Forelimb muscle (tissue), 1 donor: ENCODE measurements around the gene ATP4B. TPM values are rescaled to one million over a fixed set of nuclear protein-coding genes. Genes with fewer than 3 reads are reported as not detected.

ENCODE experiments used
- DNase-seq: peaks from one replicate; pipeline ENCODE4 v3.0.0-alpha.2; 2013; ENCODE audit warnings: low read depth
- polyA plus RNA-seq: library from polyadenylated mRNA; unstranded; fragments of 120-200 nt; gene quantifications from one replicate; pipeline ENCODE4 v1.2.1, GENCODE V29; 2013; ENCODE audit not compliant: insufficient read length

The ATP4B gene
- polyA plus RNA-seq, 1 donor, result 0.09 TPM

- no peak for DNase-seq
Observed at GRCh38 chr13:113656831-113657671, 947 bp downstream of the ATP4B start.

GRCh38 chr13:113656003-113656588 lies 1.9 kb downstream of the ATP4B start:
- DNase-seq, result no peak

- DNase-seq, result no peak
Observed at GRCh38 chr13:113655346-113656002, 2.5 kb downstream of the ATP4B start.

- no peak for DNase-seq
Observed at GRCh38 chr13:113654591-113655345, 3.2 kb downstream of the ATP4B start.

- DNase-seq, result no peak
Observed at GRCh38 chr13:113654175-113654560, 3.8 kb downstream of the ATP4B start.

- no peak for DNase-seq
Observed at GRCh38 chr13:113653264-113654174, 4.5 kb downstream of the ATP4B start.

GRCh38 chr13:113652404-113653263 lies 5.4 kb downstream of the ATP4B start:
- DNase-seq, result no peak

GRCh38 chr13:113651511-113652403 lies 6.2 kb downstream of the ATP4B start:
- DNase-seq, result no peak

- no peak for DNase-seq
Observed at GRCh38 chr13:113650731-113651148, 7.3 kb downstream of the ATP4B start.

GRCh38 chr13:113650275-113650674 lies 7.7 kb downstream of the ATP4B start:
- DNase-seq, result no peak

- no peak for DNase-seq
Observed at GRCh38 chr13:113649212-113649611, 8.8 kb downstream of the ATP4B start.

- no peak for DNase-seq
Observed at GRCh38 chr13:113648216-113648610, 9.8 kb downstream of the ATP4B start.

GRCh38 chr13:113647351-113648215 lies 10.4 kb downstream of the ATP4B start:
- no peak for DNase-seq

- no peak for DNase-seq
Observed at GRCh38 chr13:113646921-113647340, 11.1 kb downstream of the ATP4B start.

GRCh38 chr13:113646376-113646775 lies 11.6 kb downstream of the ATP4B start:
- no peak for DNase-seq

- DNase-seq, result no peak
Observed at GRCh38 chr13:113645329-113645728, 12.7 kb downstream of the ATP4B start.

- no peak for DNase-seq
Observed at GRCh38 chr13:113644800-113645199, 13.2 kb downstream of the ATP4B start.

- DNase-seq, result no peak
Observed at GRCh38 chr13:113643593-113643992, 14.4 kb downstream of the ATP4B start.
